Prostate gland (tissue), 2 donors: ENCODE results near the gene PNISR. TPM values are rescaled to one million over a fixed set of nuclear protein-coding genes. Genes with fewer than 3 reads are reported as not detected.

Experiments used
- DNase-seq: peaks from one replicate; pipeline ENCODE4 v3.0.0-alpha.2; 2019; ENCODE audit warnings: low spot score
- H3K27ac ChIP-seq, 2 donors: fragments of 200-600 bp; sonication (generic); 2 replicates each; pipeline ENCODE4 v1.5.1; 2017 to 2019
- H3K27me3 ChIP-seq: fragments of 200-600 bp; sonication (generic); replicated peaks from 2 replicates; pipeline ENCODE4 v1.5.1; 2019; ENCODE audit not compliant: insufficient read depth
- H3K36me3 ChIP-seq, 2 donors: fragments of 200-600 bp; sonication (generic); 1 replicate in 1 of 2; 2 replicates in 1 of 2; pipeline versions ENCODE4 v1.5.1 to v1.8.1; 2017 to 2019
- H3K4me1 ChIP-seq: fragments of 200-600 bp; sonication (generic); replicated peaks from 2 replicates; pipeline ENCODE4 v1.5.1; 2019
- H3K4me3 ChIP-seq, 2 donors: fragments of 200-600 bp; sonication (generic); 2 replicates each; pipeline ENCODE4 v1.5.1; 2017 to 2019
- H3K9me3 ChIP-seq: fragments of 200-600 bp; sonication (generic); 2 replicates; pipeline ENCODE4 v1.5.1; 2017
- CTCF ChIP-seq, 4 experiments: fragments of 200-600 bp in 2 of 4; fragments of 450-650 bp in 2 of 4; sonication (generic) in 2 of 4; IDR thresholded peaks; 1 replicate in 3 of 4; 2 replicates in 1 of 4; pipeline ENCODE4 v1.5.1; 2016 to 2019; ENCODE audit warnings: antibody characterized with exemption in 4 of 4, mild to moderate bottlenecking in 2 of 4, moderate library complexity in 2 of 4
- POLR2A ChIP-seq: fragments of 450-650 bp; IDR thresholded peaks from one replicate; pipeline ENCODE4 v1.6.1; 2016; ENCODE audit warnings: antibody characterized with exemption, mild to moderate bottlenecking
- POLR2AphosphoS5 ChIP-seq: sonication (generic); formaldehyde crosslinking; IDR thresholded peaks from one replicate; pipeline ENCODE4 v1.6.1; 2017; ENCODE audit warnings: antibody characterized with exemption
- WGBS: methylation state at CpG from one replicate; pipeline ENCODE4 v1.1.5; 2018; 5-methylcytosine and 5-hydroxymethylcytosine counted together
- intact Hi-C: fragments of 100-400 bp; cut with DNase I; formaldehyde crosslinking; loops from one replicate; pipeline ENCODE4 v1.14.2; 2022
- total RNA-seq, 2 donors: library from RNA; depleted of rRNA; stranded (reverse); fragments of >200 nt; gene quantifications; one replicate each; pipeline ENCODE4 v1.1.0, GENCODE V29; 2016

Gene PNISR
- total RNA-seq, 2 donors from 2014 or later: 62.0 to 161 TPM

GRCh38 chr6:99407076-99407475, 18.0 kb downstream of the PNISR start:
- Histone ChIP-seq H3K36me3 (peaks cover 4% of the 10 kb centered on the region in 2 donors), H3K27ac (no peak overlapping the region), H3K9me3 (no peaks in the 10 kb centered on the region), H3K4me1 (no peaks in the 10 kb centered on the region), H3K27me3 (no peaks in the 10 kb centered on the region), H3K4me3 (no peak overlapping the region)
- 83% methylated on average over 7 of the region's 7 CpGs for WGBS
- no peak for DNase-seq
- TF ChIP-seq CTCF (IDR thresholded peaks at IDR 0.05): no peak
- TF ChIP-seq POLR2A: no peak
- TF ChIP-seq POLR2AphosphoS5: no peak
- intact Hi-C loops: no loop called here

GRCh38 chr6:99402448-99402847, 22.7 kb downstream of the PNISR start:
- TF ChIP-seq CTCF (IDR thresholded peaks at IDR 0.05): no peak
- TF ChIP-seq POLR2AphosphoS5: no peak
- no peak for TF ChIP-seq POLR2A
- intact Hi-C loops: no loop called here
- no peaks in the 10 kb centered on the region for H3K27me3 ChIP-seq
- H3K4me1 ChIP-seq: no peaks in the 10 kb centered on the region
- no peaks in the 10 kb centered on the region for H3K9me3 ChIP-seq
- WGBS: 85% methylated on average over 5 of the region's 5 CpGs
- no peak overlapping the region for H3K27ac ChIP-seq
- H3K36me3 ChIP-seq: peaks cover 4 to 13% of the 10 kb centered on the region in 2 donors
- H3K4me3 ChIP-seq: no peak overlapping the region
- no peak for DNase-seq

GRCh38 chr6:99397287-99397686, 27.8 kb downstream of the PNISR start:
- Histone ChIP-seq H3K4me1 (peaks cover 3% of the 10 kb centered on the region), H3K4me3 (no peak overlapping the region), H3K27me3 (no peaks in the 10 kb centered on the region), H3K36me3 (peaks cover 0 to 10% of the 10 kb centered on the region in 2 donors), H3K27ac (no peak overlapping the region), H3K9me3 (no peaks in the 10 kb centered on the region)
- 100% methylated on average over 1 of the region's 1 CpG for WGBS
- intact Hi-C loops: no loop called here
- no peak for TF ChIP-seq POLR2AphosphoS5
- no peak for TF ChIP-seq POLR2A
- no peak for TF ChIP-seq CTCF (IDR thresholded peaks at IDR 0.05)
- DNase-seq: no peak

GRCh38 chr6:99393698-99394531, 31.2 kb downstream of the PNISR start, which contains the start of gene COQ3:
TSS of gene COQ3 (minus strand) at chr6:99394195. CDS start at chr6:99394179, 16 bp downstream.
- Histone ChIP-seq H3K4me3 (peak within 1 kb of the TSS; percentile 75 to 78), H3K27ac (peak within 1 kb of the TSS; percentile 84 to 87), H3K4me1 (peaks cover 3% of the 10 kb centered on the region), H3K9me3 (no peaks in the 10 kb centered on the region), H3K27me3 (no peaks in the 10 kb centered on the region), H3K36me3 (no peaks in the 10 kb centered on the region)
- no peak for TF ChIP-seq CTCF (IDR thresholded peaks at IDR 0.05)
- peak; percentile 43 for TF ChIP-seq POLR2AphosphoS5
- TF ChIP-seq POLR2A: no peak
- 12% methylated on average over 53 of the region's 56 CpGs for WGBS
- DNase-seq: peak; percentile 56
- intact Hi-C loops: no loop called here

- no peaks in the 10 kb centered on the region for H3K9me3 ChIP-seq
- H3K27ac ChIP-seq: peak overlapping the region; percentile 84 to 87
- H3K4me1 ChIP-seq: peaks cover 3% of the 10 kb centered on the region
- peak overlapping the region; percentile 75 to 78 for H3K4me3 ChIP-seq
- TF ChIP-seq POLR2AphosphoS5 (no peak), POLR2A (no peak), CTCF (IDR thresholded peaks at IDR 0.05) (no peak)
- intact Hi-C loops: no loop called here
- WGBS: 12% methylated on average over 2 of the region's 2 CpGs
- no peaks in the 10 kb centered on the region for H3K36me3 ChIP-seq
- no peak for DNase-seq
- no peaks in the 10 kb centered on the region for H3K27me3 ChIP-seq
Measured at GRCh38 chr6:99393366-99393697, 31.8 kb downstream of the PNISR start.
